Activated CD4-positive, CD25-positive, alpha-beta regulatory T cell treated with anti-CD3 and anti-CD28 coated beads, Interleukin-2, amount 50 U/mL, for 24 hours (primary cell): ENCODE measurements around the gene STOML2.
"Not testable (repeated sequence)": the region's sequence is repeated elsewhere in the genome, so short reads cannot be mapped to it uniquely, and the experiment has no call there.

Experiments
- ATAC-seq, 2 donors: fragments of 150-1000 bp; cut with Tn5 transposase; one replicate each; pipeline ENCODE4 v1.10.0; 2021; ENCODE audit warnings: mild to moderate bottlenecking in 1 of 2, moderate library complexity in 1 of 2

STOML2 gene

GRCh38 chr9:35102769-35103659, at the start of gene STOML2:
Gene STOML2 (minus strand): TSS chr9:35103131. CDS start chr9:35103094, 37 bp downstream.
- ATAC-seq, result peak; percentile 99 to 100

- not testable (repeated sequence) for ATAC-seq
These were observed 45.1 kb upstream of the STOML2 start for GRCh38 chr9:35147941-35148563.

- no peak for ATAC-seq
These were observed 39.1 kb upstream of the STOML2 start for GRCh38 chr9:35142037-35142436.

- ATAC-seq, result no peak
These were observed 37.2 kb upstream of the STOML2 start for GRCh38 chr9:35140093-35140492.

GRCh38 chr9:35136866-35137265, 33.9 kb upstream of the STOML2 start:
- ATAC-seq, result no peak

GRCh38 chr9:35135988-35136387, 33.1 kb upstream of the STOML2 start:
- no peak for ATAC-seq

GRCh38 chr9:35134920-35135319, 32.0 kb upstream of the STOML2 start:
- ATAC-seq, result no peak

- peak; percentile 69 to 72 for ATAC-seq
These were observed 14.1 kb upstream of the STOML2 start for GRCh38 chr9:35116898-35117551.

GRCh38 chr9:35116539-35116897, 13.6 kb upstream of the STOML2 start:
- ATAC-seq, result no peak

GRCh38 chr9:35115680-35116538, 13.0 kb upstream of the STOML2 start, which contains the start of gene ATOSB:
Gene ATOSB (minus strand): TSS chr9:35115862. CDS start chr9:35108274, 7,588 bp downstream.
- peak; percentile 70 to 77 for ATAC-seq

GRCh38 chr9:35114840-35115628, 12.1 kb upstream of the STOML2 start:
- ATAC-seq, result no peak

GRCh38 chr9:35114113-35114839, 11.3 kb upstream of the STOML2 start:
- no peak for ATAC-seq

GRCh38 chr9:35112257-35113020, 9.5 kb upstream of the STOML2 start:
- ATAC-seq, result no peak

- peak; percentile 83 for ATAC-seq
These were observed 8.3 kb upstream of the STOML2 start for GRCh38 chr9:35111001-35111933.

GRCh38 chr9:35110327-35110761, 7.4 kb upstream of the STOML2 start:
- ATAC-seq, result no peak

GRCh38 chr9:35108946-35109575, 6.1 kb upstream of the STOML2 start:
- no peak for ATAC-seq

GRCh38 chr9:35108461-35108860, 5.5 kb upstream of the STOML2 start:
- no peak for ATAC-seq
